Upper lobe of left lung (tissue), 6 donors: ENCODE results near the gene NBAS. TPM values are rescaled to one million over a fixed set of nuclear protein-coding genes. Genes with fewer than 3 reads are reported as not detected.

ENCODE experiments used
- ATAC-seq, 2 donors: fragments of 200-7000 bp; cut with Tn5 transposase; one replicate each; pipeline ENCODE4 v1.9.1; 2022; ENCODE audit warnings: mild to moderate bottlenecking in 2 of 2, moderate library complexity in 2 of 2; ENCODE audit not compliant: low FRiP score in 2 of 2
- DNase-seq, 2 donors: peaks; one replicate each; pipeline ENCODE4 v3.0.0-alpha.2; 2019 to 2020
- H3K27ac ChIP-seq, 4 donors: fragments of 200-600 bp; sonication (generic); one replicate each; pipeline ENCODE4 v1.5.1; 2016 to 2019
- H3K27me3 ChIP-seq, 4 donors: fragments of 200-600 bp; sonication (generic); one replicate each; pipeline ENCODE4 v1.5.1; 2017 to 2019
- H3K36me3 ChIP-seq, 4 donors: fragments of 200-600 bp; sonication (generic); one replicate each; pipeline ENCODE4 v1.5.1; 2016 to 2019
- H3K4me1 ChIP-seq, 4 donors: fragments of 200-600 bp; sonication (generic); one replicate each; pipeline ENCODE4 v1.5.1; 2018 to 2019
- H3K4me3 ChIP-seq, 4 donors: fragments of 200-600 bp; sonication (generic); one replicate each; pipeline ENCODE4 v1.5.1; 2017 to 2019; ENCODE audit warnings: mild to moderate bottlenecking in 2 of 4, moderate library complexity in 1 of 4
- H3K9me3 ChIP-seq, 4 donors: fragments of 200-600 bp; sonication (generic); one replicate each; pipeline ENCODE4 v1.5.1; 2018 to 2019
- CTCF ChIP-seq, 6 experiments: fragments of 450-650 bp in 4 of 6; fragments of 200-600 bp in 2 of 6; sonication (generic) in 2 of 6; IDR thresholded peaks; one replicate each; pipeline ENCODE4 v1.5.1; 2016 to 2019; ENCODE audit warnings: antibody characterized with exemption in 6 of 6
- EP300 ChIP-seq, 4 donors: sonication (generic); formaldehyde crosslinking; IDR thresholded peaks; one replicate each; pipeline ENCODE4 v1.5.1; 2017; ENCODE audit warnings: antibody characterized with exemption in 4 of 4, control low read depth in 2 of 4
- POLR2A ChIP-seq, 4 donors: fragments of 450-650 bp; IDR thresholded peaks; one replicate each; pipeline ENCODE4 v1.5.1; 2016 to 2017; ENCODE audit warnings: antibody characterized with exemption in 4 of 4, mild to moderate bottlenecking in 2 of 4
- POLR2AphosphoS5 ChIP-seq, 2 donors: sonication (generic); formaldehyde crosslinking; IDR thresholded peaks; one replicate each; pipeline ENCODE4 v1.5.1; 2017; ENCODE audit warnings: antibody characterized with exemption in 2 of 2
- whole genome bisulfite sequencing, 2 donors: methylation state at CpG; one replicate each; pipeline ENCODE4 v1.1.5; 2017 to 2018; 5-methylcytosine and 5-hydroxymethylcytosine counted together
- total RNA-seq, 6 donors: library from RNA; depleted of rRNA in 4 of 6; stranded (reverse); fragments of >200 nt in 4 of 6; gene quantifications; one replicate each; pipeline versions ENCODE4 v1.1.0 to v1.2.1, GENCODE V29; 2016 to 2021
- donor health status: DM: no; HTN: no; CAD: no; lungs with moderate emphysema.
- donor health status: DM: no; HTN: yes; CAD: no; lungs with severe emphysema.

The NBAS gene
- total RNA-seq, 6 donors from 2014 or later: 33.2 to 75.5 (median 43.1) TPM

- H3K27ac ChIP-seq: no peak overlapping the region
- no peak overlapping the region for H3K4me3 ChIP-seq
- no peak for DNase-seq
- no peak for TF ChIP-seq POLR2A (IDR thresholded peaks at IDR 0.05)
- TF ChIP-seq EP300 (IDR thresholded peaks at IDR 0.05): no peak
- TF ChIP-seq CTCF (IDR thresholded peaks at IDR 0.05): no peak
- no peak for TF ChIP-seq POLR2AphosphoS5 (IDR thresholded peaks at IDR 0.05)
- ATAC-seq: no peak
- H3K27me3 ChIP-seq: no peaks in the 10 kb centered on the region
- H3K36me3 ChIP-seq: peaks cover 0 to 31% (median 3%) of the 10 kb centered on the region in 4 donors
- H3K4me1 ChIP-seq: no peaks in the 10 kb centered on the region
- WGBS, 2 donors: 83 to 97% methylated on average over 1 of the region's 1 CpG
- no peaks in the 10 kb centered on the region for H3K9me3 ChIP-seq
Observed at GRCh38 chr2:15391751-15392150, 169.4 kb downstream of the NBAS start.

- H3K27ac ChIP-seq: no peak overlapping the region
- TF ChIP-seq EP300 (IDR thresholded peaks at IDR 0.05) (no peak), POLR2AphosphoS5 (IDR thresholded peaks at IDR 0.05) (no peak), POLR2A (IDR thresholded peaks at IDR 0.05) (no peak), CTCF (IDR thresholded peaks at IDR 0.05) (no peak)
- DNase-seq: no peak
Observed at GRCh38 chr2:15389895-15390294, 171.2 kb downstream of the NBAS start.

GRCh38 chr2:15389326-15389700 lies 171.8 kb downstream of the NBAS start:
- ATAC-seq (no peak), DNase-seq (no peak)
- H3K36me3 ChIP-seq: peaks cover 0 to 27% (median 2%) of the 10 kb centered on the region in 4 donors
- H3K9me3 ChIP-seq: no peaks in the 10 kb centered on the region
- no peaks in the 10 kb centered on the region for H3K27me3 ChIP-seq
- no peaks in the 10 kb centered on the region for H3K4me1 ChIP-seq
- no peak overlapping the region for H3K4me3 ChIP-seq
- TF ChIP-seq EP300 (IDR thresholded peaks at IDR 0.05) (no peak), POLR2A (IDR thresholded peaks at IDR 0.05) (no peak), CTCF (IDR thresholded peaks at IDR 0.05) (no peak), POLR2AphosphoS5 (IDR thresholded peaks at IDR 0.05) (no peak)
- WGBS, 2 donors: 80 to 95% methylated on average over 1 of the region's 1 CpG
- H3K27ac ChIP-seq: no peak overlapping the region

More at GRCh38 chr2:15389895-15390294, 171.2 kb downstream of the NBAS start:
- 89 to 91% methylated on average over 3 of the region's 3 CpGs for WGBS, 2 donors
- ATAC-seq: no peak
- no peaks in the 10 kb centered on the region for H3K27me3 ChIP-seq
- peaks cover 0 to 27% (median 2%) of the 10 kb centered on the region in 4 donors for H3K36me3 ChIP-seq
- no peaks in the 10 kb centered on the region for H3K9me3 ChIP-seq
- no peak overlapping the region for H3K4me3 ChIP-seq
- H3K4me1 ChIP-seq: no peaks in the 10 kb centered on the region

- peaks cover 0 to 24% (median 3%) of the 10 kb centered on the region in 4 donors for H3K36me3 ChIP-seq
- 88 to 93% methylated on average over 5 of the region's 5 CpGs for WGBS, 2 donors
- TF ChIP-seq EP300 (IDR thresholded peaks at IDR 0.05) (no peak), CTCF (IDR thresholded peaks at IDR 0.05) (no peak), POLR2AphosphoS5 (IDR thresholded peaks at IDR 0.05) (no peak), POLR2A (IDR thresholded peaks at IDR 0.05) (no peak)
- H3K4me1 ChIP-seq: no peaks in the 10 kb centered on the region
- H3K9me3 ChIP-seq: no peaks in the 10 kb centered on the region
- H3K27ac ChIP-seq: no peak overlapping the region
- no peak for DNase-seq
- H3K27me3 ChIP-seq: no peaks in the 10 kb centered on the region
- H3K4me3 ChIP-seq: no peak overlapping the region
- ATAC-seq: no peak
Observed at GRCh38 chr2:15388406-15389325, 172.5 kb downstream of the NBAS start.
